Measurements from ENCODE around the gene OR2A5. TPM values are rescaled to one million over a fixed set of nuclear protein-coding genes. Genes with fewer than 3 reads are reported as not detected.

The OR2A5 gene
- total and polyA plus RNA-seq, 4 donors: not detected

DNA sequence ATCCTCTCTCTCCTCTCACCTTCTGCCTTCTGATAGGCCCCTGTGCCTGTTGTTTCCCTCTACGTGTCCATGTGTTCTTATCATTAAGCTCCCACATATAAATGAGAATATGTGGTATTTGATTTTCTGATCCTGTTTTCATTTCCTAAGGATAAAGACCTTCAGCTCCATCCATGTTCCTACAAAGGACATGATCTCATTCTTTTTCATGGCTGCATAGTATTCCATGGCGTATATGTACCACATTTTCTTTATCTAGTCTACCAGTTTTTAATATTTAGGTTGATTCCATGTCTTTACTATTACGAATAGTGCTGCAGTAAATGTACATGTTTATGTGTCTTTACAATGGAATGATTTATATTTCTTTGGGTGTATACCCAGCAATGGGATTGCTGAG, 41.9 kb downstream of the OR2A5 start:
- 92 to 94% methylated on average over 3 of the region's 3 CpGs for whole genome bisulfite sequencing, 2 donors
- ATAC-seq (ENCODE audit: insufficient read depth, low FRiP score) (no peak), DNase-seq (no peak)
- no peaks in the 10 kb centered on the region for H3K4me1 ChIP-seq (ENCODE audit: control insufficient read depth in 5 of 5, insufficient read depth in 5 of 5, low read length in 5 of 5)
- H3K4me3 ChIP-seq: no peak overlapping the region
- no peak overlapping the region for H3K9ac ChIP-seq (ENCODE audit: insufficient read depth in 1 of 2, low read length in 2 of 2)
- no peak overlapping the region for H3K27ac ChIP-seq (ENCODE audit: low read depth in 1 of 2, low read length in 1 of 2)
- peaks cover 0 to 46% (median 0%) of the 10 kb centered on the region in 3 donors for H3K27me3 ChIP-seq (ENCODE audit: control insufficient read depth in 3 of 3, insufficient read depth in 3 of 3, low read length in 2 of 3)
- no peaks in the 10 kb centered on the region for H3K36me3 ChIP-seq (ENCODE audit: control insufficient read depth in 4 of 4, insufficient read depth in 4 of 4, low read length in 4 of 4)
- TF ChIP-seq CTCF (IDR thresholded peaks at IDR 0.05; ENCODE audit: control extremely low read depth, extremely low read depth): no peak
- peaks cover 0 to 4% (median 2%) of the 10 kb centered on the region in 4 donors for H3K9me3 ChIP-seq (ENCODE audit: control insufficient read depth in 4 of 4, insufficient read depth in 3 of 4, low read length in 3 of 4)

GRCh38 chr7:144098776-144099175, 50.0 kb downstream of the OR2A5 start:
- Histone ChIP-seq H3K36me3 (ENCODE audit: control insufficient read depth in 4 of 4, insufficient read depth in 4 of 4, low read length in 4 of 4) (no peaks in the 10 kb centered on the region), H3K9me3 (ENCODE audit: control insufficient read depth in 4 of 4, insufficient read depth in 3 of 4, low read length in 3 of 4) (peaks cover 0 to 5% (median 0%) of the 10 kb centered on the region in 4 donors), H3K4me1 (ENCODE audit: control insufficient read depth in 5 of 5, insufficient read depth in 5 of 5, low read length in 5 of 5) (peaks cover 0 to 14% (median 0%) of the 10 kb centered on the region in 5 donors), H3K4me3 (no peak overlapping the region), H3K9ac (ENCODE audit: insufficient read depth in 1 of 2, low read length in 2 of 2) (no peak overlapping the region), H3K27me3 (ENCODE audit: control insufficient read depth in 3 of 3, insufficient read depth in 3 of 3, low read length in 2 of 3) (peaks cover 0 to 52% (median 0%) of the 10 kb centered on the region in 3 donors), H3K27ac (ENCODE audit: low read depth in 1 of 2, low read length in 1 of 2) (no peak overlapping the region)
- TF ChIP-seq CTCF (IDR thresholded peaks at IDR 0.05; ENCODE audit: control extremely low read depth, extremely low read depth): no peak
- ATAC-seq (ENCODE audit: insufficient read depth, low FRiP score) (no peak), DNase-seq (no peak)

DNA sequence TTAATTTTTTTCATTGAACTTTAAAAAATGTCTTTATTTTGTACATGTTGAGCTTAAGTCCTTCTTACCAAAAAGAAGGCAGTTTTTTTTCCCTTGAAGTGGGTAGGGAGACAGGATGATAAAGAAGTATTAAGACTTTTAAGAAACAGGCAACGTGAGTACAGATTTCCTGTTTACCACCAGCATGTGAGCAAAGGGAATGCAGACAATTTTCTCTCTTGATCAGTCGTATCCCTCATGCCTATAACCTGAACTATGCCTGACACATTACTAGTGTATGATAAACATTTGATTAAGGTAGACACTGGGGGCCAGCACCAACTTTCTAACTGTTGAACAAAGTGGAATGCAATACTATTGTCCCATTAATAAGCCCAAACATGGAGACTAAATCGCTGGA, 51.9 kb downstream of the OR2A5 start:
- Histone ChIP-seq H3K9me3 (ENCODE audit: control insufficient read depth in 4 of 4, insufficient read depth in 3 of 4, low read length in 3 of 4) (peaks cover 0 to 2% (median 0%) of the 10 kb centered on the region in 4 donors), H3K27ac (ENCODE audit: low read depth in 1 of 2, low read length in 1 of 2) (no peak overlapping the region), H3K36me3 (ENCODE audit: control insufficient read depth in 4 of 4, insufficient read depth in 4 of 4, low read length in 4 of 4) (no peaks in the 10 kb centered on the region), H3K27me3 (ENCODE audit: control insufficient read depth in 3 of 3, insufficient read depth in 3 of 3, low read length in 2 of 3) (peaks cover 0 to 47% (median 0%) of the 10 kb centered on the region in 3 donors), H3K4me1 (ENCODE audit: control insufficient read depth in 5 of 5, insufficient read depth in 5 of 5, low read length in 5 of 5) (peaks cover 0 to 29% (median 0%) of the 10 kb centered on the region in 5 donors), H3K9ac (ENCODE audit: insufficient read depth in 1 of 2, low read length in 2 of 2) (no peak overlapping the region), H3K4me3 (no peak overlapping the region)
- ATAC-seq (ENCODE audit: insufficient read depth, low FRiP score) (no peak), DNase-seq (no peak)
- 36 to 39% methylated on average over 3 of the region's 3 CpGs for WGBS, 2 donors
- no peak for TF ChIP-seq CTCF (IDR thresholded peaks at IDR 0.05; ENCODE audit: control extremely low read depth, extremely low read depth)

DNA sequence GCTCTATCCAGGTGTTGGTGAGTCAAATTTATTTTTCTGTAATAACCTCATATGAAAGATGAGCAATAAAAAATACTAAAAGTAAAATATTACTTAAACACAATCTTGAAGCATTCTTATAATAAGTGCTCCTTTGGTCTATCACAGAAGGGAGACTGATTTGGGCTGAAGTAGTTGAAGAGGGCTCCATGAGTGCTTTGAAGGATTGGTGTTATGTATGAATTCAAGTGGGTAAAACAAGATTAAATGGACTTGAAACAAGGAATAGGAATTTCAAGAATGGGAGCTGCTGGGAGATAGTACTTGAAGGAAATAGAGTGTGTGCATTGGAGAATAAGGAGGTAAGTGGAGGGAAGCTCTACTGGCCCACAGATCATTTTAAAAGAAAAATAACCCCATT, 53.3 kb downstream of the OR2A5 start:
- no peak for ATAC-seq (ENCODE audit: insufficient read depth, low FRiP score)
- no peak overlapping the region for H3K4me3 ChIP-seq
- no peak overlapping the region for H3K27ac ChIP-seq (ENCODE audit: low read depth in 1 of 2, low read length in 1 of 2)
- no peak for TF ChIP-seq CTCF (IDR thresholded peaks at IDR 0.05; ENCODE audit: control extremely low read depth, extremely low read depth)
- no peaks in the 10 kb centered on the region for H3K36me3 ChIP-seq (ENCODE audit: control insufficient read depth in 4 of 4, insufficient read depth in 4 of 4, low read length in 4 of 4)
- DNase-seq: peak in 2 of 3 donors; percentile 13 to 47
- H3K9me3 ChIP-seq (ENCODE audit: control insufficient read depth in 4 of 4, insufficient read depth in 3 of 4, low read length in 3 of 4): no peaks in the 10 kb centered on the region
- no peak overlapping the region for H3K9ac ChIP-seq (ENCODE audit: insufficient read depth in 1 of 2, low read length in 2 of 2)
- peaks cover 0 to 43% (median 0%) of the 10 kb centered on the region in 3 donors for H3K27me3 ChIP-seq (ENCODE audit: control insufficient read depth in 3 of 3, insufficient read depth in 3 of 3, low read length in 2 of 3)
- H3K4me1 ChIP-seq (ENCODE audit: control insufficient read depth in 5 of 5, insufficient read depth in 5 of 5, low read length in 5 of 5): peaks cover 0 to 33% (median 0%) of the 10 kb centered on the region in 5 donors
